NCI-H1436 treated with DMSO at 0.1 percent for 48 hours (cell line): ENCODE measurements around the gene AGRN.
A peak's percentile ranks its signal among the peaks of the same experiment; 100 is the strongest.
"Not testable (repeated sequence)": the region's sequence is repeated elsewhere in the genome, so short reads cannot be mapped to it uniquely, and the experiment has no call there.

Source experiments
- DNase-seq: peaks from one replicate; lab custom pipeline; 2025; lab: John Stamatoyannopoulos, UW

The AGRN gene

DNA sequence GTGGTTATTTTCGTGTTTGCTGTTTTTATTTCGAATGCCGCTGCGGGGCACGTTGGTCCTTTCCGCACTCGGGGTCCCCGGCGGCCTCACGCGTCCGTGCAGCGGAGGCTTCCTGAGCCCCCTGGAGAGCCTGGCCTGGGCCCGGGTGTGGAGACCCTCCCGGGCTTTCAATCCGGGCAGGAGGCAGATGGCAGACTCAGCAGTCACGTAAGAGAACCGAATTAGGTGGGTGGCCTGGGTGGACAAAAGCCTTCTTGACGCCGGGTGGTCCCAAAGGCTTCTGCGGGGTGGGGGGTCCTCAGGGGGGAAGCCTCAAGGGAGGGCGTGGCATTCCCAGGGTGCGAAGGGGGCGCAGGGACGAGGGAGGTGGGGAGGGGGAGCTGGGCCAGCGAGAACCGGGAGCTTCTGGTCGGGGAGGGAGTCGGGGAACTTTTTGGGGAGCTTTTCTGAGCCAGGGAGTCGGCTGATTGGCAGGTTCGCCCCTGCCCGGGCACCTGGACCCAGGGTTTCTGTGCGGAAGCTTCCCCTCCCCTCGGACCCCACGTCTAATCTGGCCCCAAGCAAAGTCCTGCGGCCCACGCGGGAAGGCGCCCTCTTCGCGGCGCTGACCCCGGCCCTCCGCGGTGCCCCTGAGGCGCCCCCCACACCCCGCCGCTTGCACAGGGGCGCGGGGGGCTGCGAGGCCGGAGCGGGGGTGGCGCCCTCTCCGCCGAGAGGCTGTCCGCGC lies 18.7 kb upstream of the AGRN start:
- DNase-seq: no peak

DNA sequence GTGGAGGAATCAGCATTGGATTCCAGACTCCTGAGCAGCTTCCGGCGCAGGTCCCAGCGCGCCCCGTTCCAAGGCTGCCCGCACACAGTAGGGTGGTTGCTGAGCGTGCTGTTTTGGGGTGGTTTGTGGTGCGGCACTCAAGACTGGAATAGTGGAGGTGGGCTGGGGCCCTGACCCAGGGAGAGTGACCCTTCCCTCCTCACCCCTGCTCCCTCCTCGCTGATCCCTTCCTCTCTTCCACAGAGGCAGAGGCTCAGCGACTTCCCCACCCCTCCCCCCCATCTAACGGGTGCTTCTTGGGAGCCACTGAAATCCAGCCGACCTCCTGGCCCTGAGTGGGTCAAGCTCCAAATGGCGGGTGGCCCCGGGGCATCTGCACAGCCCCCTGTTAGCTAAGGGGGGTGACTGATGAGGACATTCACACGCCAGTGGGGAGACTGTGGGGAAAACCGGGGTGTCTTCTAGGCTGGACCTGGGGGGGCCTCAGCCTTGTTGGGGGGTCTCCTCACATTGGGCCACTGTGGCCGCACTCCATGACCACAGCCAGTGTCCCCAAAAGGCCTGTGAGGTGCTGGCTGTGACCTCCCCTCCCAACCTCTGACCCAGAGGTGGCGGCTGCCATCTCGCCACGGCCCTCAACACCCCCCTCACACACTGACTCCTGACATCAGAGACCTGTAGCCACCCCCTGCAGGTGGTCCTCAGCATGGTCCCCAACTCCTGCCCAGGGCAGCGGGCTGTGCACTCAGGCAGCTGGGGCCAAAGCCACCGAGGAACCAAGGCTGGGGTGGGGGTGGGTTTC lies 16.1 kb upstream of the AGRN start:
- no peak for DNase-seq

DNA sequence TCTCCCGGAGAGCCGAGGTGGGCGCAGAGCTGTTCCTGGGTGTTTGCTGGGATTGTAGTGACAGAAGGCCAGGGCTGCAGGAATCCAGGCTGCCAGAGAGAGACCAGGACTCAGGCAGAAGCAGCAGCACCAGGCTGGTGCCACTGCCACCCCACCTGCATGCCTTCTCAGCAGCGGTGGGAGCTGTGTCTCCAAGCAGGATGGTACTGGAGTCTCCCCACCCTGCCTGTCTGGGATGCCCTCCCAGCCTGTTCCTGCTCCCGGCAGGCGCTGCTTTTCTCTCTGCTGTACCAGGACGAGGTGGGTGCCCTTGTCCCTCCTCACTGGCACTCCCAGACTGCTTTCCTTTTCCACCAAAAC lies 15.5 kb upstream of the AGRN start:
- DNase-seq: no peak

DNA sequence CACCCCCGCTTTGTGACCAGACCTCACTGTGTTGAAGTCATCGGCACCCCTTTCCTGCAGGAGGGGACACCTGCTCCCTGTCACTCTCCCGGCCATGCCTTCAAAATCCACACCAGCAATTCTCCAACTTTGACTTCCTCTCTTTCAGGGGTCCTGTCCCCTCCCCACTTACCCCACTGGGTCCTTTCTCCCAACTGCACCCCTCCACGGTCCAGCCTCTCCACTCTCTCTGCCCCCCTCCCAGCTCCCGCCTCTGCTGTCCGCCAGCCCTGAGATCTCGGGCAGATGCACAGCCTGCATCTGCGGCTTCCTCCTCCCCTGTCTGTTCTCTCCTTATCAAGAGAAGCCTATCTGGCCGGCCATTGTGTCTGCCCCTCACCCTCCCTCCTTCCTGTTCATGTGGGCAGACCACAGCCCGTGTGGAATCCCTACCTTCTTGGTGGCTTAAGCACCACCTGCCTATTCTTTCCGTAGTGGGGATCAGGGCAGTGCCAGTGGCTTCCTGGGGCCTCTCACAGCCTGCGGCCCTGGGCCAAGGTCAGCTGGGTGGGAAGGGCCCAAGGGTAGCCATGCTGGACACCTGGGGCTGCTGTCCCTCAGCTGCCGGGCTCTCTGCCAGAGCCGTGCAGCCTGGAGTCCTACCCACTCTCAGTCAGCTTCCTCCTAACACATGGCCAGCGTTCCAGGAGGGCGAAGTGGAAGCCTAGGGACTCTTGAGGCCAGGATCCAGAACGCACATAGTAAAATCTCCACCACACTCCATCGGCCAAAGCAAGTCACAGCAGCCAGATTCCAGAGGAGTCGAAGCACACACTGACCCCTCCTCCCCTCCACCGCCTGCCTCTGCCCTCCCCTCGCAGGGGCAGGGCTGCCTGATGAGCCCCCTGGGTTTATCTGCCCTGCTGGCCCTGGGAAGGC lies 14.9 kb upstream of the AGRN start:
- DNase-seq: no peak

DNA sequence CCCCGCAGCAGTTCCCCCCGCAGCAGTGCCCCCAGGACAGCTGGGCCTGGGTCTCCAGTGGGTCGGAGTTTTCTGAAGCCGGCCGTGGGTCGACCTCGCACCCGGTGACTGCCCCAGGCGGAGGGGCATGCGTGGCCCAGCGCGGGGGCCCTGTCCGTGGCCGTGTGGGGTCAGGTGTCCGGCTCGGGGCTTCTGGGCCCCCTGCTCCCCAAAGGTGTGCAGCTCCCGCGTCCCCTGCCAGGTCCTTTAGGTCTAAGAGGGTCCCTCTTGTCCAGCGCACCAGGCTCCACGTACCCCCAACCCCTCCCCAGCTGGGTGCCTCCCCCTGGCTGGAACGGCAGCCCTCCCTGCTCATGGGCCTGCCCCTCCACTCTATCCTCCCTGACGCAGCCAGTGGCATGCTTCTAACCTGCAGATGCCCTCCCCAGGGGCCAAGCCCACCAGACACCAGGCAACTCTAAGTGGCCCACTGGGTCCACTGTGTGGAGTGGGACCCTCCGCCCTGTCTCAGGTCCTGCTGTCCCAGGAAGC lies 14.1 kb upstream of the AGRN start:
- DNase-seq: no peak

DNA sequence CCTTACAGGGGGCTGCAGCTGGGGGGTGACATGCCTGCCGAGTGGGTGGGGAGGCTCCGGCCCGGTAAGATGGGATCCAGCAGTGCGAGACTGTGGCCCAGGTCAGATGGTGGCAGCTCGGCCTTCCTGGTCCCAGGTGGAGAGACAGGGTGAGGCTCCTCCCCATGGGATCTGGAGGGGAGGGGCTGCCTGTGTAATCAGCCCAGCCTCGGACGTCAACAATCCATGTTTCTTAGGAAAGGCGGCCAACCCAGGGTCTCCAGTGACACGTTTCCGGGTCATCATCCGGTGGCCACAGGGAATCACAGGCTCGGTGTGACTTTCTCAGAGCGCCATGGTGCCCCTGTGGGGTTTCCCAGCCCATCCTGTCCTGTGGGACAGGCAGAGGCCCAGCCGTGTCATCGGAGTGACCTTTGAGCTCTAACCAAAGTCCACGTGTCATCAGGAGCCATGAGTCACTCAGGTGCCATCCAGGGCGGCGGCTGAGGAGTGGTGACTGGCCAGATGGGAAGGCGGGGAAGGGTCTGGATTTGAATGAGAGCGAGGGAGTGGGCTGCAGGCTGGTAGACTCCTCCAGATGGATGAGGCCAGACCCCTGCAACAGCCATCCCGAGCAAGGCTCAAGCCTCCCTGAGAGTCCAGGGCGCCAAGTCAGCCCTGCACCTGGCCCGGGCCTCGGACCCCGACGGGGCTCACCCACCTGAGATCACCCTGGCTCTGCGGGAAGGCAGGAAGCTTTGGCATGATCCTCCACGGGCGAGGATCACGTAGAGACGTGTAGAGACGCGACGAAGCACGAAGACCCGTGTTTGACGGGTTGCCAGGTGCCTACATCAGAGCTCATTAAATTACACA lies 13.4 kb upstream of the AGRN start:
- DNase-seq: no peak

DNA sequence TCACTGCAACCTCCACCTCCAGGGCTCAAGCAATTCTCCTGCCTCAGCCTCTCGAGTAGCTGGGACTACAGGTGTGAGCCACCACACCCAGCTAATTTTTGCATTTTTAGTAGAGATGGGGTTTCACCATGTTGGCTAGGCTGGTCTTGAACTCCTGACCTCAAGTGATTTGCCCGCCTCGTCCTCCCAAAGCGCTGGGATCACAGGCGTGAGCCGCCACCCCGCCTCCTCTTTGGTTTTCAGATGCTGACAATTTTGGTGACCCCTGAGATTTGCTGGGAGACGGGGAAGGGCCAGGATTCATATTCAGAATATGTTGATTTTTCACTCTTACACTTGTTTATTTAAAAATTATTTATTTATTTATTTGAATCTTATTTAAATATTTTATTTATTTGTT lies 9.8 kb upstream of the AGRN start:
- DNase-seq: not testable (repeated sequence)

DNA sequence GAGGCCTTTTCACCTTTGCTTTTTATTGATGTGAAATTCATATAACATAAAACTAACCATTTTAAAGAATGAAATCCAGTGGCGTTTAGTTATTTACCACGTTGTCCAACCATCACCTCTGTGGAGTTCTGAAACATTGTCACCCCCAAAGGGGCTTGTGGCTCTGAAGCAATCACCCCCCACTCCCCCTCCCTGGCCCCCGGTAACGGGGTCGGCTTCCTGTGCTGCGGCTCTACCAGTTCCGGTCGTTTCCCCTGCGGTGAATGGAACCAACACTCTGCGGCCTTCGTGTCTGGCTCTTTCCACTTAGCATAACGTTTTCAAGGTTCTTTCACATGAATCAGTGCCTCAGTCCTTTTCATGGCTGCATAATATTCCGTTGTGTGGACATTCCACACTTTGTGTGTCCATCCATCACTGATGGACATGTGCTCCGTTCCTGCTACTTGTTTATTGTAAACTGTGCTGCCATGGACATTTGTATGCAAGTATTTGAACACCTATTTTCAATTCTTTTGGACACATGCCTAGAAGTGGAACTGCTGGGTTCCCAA lies 8.4 kb upstream of the AGRN start:
- no peak for DNase-seq

DNA sequence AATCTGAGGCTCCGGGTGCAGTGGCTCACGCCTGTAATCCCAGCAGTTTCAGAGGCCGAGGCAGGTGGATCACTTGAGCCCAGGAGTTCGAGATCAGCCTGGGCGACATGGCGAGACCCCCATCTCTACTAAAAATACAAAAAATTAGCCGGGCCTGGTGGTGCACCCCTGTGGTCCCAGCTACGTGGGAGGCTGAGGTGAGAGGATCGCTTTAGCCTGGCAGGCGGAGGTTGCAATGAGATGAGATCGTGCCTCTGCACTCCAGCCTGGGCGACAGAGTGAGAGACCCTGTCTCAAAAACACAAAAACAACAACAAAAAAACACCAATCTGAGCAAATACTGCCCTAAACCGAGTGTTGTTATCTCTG lies 7.2 kb upstream of the AGRN start:
- not testable (repeated sequence) for DNase-seq

DNA sequence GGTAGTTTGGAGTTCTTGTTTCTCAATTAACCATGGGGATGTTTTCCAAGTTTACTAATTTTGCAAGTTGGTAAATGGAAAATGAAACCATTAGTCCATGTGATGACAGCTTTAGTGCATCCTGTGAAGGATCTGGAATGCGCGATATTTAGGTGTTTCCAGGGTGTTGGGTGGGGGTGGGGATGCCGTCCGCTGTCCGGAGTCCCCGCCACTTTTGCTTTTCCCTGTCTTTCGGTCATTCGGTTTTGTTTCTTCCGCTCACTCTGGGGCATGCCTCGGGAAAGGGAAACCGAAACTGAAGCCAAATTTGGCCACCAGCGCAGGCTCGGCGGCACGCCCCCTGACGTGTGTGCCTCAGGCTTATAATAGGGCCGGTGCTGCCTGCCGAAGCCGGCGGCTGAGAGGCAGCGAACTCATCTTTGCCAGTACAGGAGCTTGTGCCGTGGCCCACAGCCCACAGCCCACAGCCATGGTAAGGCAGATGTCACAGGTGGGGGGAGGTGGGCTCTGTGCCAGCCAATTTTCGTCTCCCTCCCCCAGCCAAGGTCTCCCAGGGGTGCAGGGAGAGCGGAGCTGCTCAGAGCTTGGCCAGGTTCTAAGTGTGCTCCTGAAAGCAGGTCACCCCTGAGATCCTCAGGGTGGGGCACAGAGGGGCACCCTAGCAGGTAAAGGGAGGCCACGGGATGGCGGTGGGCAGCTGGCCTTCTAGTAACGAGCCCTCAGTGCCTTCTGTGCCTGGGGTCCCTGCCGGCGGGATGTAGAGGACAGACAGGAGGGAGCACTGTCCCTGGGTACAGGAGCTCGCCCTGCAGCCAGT lies 6.6 kb upstream of the AGRN start, which contains the start of gene ISG15:
Gene ISG15 (plus strand): TSS at position 393 of the 817 bp plus-strand sequence. CDS start 77 bp downstream, at position 470.
- peak; percentile 7 for DNase-seq

DNA sequence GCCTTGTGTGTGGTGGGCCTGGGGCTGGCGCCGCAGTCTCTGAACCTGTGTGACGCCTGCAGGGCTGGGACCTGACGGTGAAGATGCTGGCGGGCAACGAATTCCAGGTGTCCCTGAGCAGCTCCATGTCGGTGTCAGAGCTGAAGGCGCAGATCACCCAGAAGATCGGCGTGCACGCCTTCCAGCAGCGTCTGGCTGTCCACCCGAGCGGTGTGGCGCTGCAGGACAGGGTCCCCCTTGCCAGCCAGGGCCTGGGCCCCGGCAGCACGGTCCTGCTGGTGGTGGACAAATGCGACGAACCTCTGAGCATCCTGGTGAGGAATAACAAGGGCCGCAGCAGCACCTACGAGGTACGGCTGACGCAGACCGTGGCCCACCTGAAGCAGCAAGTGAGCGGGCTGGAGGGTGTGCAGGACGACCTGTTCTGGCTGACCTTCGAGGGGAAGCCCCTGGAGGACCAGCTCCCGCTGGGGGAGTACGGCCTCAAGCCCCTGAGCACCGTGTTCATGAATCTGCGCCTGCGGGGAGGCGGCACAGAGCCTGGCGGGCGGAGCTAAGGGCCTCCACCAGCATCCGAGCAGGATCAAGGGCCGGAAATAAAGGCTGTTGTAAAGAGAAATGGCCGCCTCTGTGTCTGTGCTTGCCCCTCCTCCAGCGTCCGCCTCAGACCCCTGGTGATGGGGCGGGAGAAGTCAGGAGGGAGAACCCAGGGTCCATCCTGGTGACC lies 5.8 kb upstream of the AGRN start:
- no peak for DNase-seq

DNA sequence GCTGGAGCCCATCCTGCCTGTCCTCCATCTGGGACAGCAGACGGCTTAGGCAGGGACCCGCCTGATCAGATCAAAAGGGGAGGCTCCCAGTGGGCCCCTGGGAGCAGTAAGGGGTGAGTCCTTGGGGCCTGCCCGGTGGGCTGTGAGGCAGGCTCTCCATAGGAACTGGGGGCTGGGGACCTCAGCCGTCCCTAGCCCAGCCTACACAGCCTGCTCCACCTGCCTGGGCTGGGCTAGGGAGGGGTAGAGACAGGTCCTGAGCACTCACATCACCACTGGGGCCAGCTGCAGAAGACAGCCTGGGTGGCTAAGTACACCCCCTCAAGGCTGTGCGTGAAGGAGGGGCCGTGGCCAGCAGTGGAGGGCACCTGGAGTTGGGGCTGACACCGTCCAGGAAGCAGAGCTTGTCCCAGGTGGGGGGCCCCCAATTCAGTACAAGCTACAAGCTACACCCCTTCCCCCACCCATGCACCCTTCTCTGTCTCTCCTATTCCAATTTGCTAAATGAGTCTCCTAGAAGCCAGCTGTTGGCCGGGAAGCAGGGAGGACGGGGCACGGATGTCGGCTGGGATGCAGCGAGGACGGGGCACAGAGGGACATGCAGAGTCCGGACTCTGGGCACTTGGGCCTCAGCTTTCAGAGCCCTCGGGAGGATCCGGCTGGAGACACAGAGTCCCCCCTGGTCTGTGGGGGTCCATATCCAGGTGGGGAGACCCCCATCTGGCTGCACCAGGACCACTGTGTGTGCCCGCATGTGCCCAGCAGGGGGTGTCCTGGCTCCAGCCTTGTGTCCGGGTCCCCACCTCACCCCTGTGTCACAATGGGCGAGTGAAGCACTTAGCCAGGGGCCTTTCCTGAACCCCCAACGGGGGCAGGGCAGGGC lies 4.9 kb upstream of the AGRN start:
- DNase-seq: no peak

DNA sequence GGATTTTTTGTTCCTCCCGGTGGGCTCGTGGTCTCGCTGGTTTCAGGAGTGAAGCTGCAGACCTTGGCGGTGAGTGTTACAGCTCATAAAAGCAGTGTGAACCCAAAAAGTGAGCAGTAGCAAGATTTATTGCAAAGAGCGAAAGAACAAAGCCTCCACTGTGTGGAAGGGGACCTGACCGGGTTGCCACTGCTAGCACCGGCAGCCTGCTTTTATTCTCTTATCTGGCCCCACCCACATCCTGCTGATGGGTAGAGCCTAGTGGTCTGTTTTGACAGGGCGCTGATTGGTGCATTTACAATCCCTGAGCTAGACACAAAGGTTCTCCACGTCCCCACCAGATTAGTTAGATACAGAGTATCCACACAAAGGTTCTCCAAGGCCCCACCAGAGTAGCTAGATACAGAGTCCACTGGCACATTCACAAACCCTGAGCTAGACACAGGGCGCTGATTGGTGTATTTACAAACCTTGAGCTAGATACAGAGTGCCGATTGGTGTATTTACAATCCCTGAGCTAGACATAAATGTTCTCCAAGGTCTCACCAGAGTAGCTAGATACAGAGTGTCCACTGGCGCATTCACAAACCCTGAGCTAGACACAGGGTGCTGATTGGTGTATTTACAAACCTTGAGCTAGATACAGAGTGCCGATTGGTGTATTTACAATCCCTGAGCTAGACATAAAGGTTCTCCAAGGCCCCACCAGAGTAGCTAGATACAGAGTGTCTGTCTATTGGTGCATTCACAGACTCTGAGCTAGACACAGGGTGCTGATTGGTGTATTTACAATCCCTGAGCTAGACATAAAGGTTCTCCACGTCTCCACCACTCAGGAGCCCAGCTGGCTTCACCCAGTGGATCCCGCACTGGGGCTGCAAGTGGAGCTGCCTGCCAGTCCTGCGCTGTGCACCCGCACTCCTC lies 2.3 kb upstream of the AGRN start:
- DNase-seq: not testable (repeated sequence)

DNA sequence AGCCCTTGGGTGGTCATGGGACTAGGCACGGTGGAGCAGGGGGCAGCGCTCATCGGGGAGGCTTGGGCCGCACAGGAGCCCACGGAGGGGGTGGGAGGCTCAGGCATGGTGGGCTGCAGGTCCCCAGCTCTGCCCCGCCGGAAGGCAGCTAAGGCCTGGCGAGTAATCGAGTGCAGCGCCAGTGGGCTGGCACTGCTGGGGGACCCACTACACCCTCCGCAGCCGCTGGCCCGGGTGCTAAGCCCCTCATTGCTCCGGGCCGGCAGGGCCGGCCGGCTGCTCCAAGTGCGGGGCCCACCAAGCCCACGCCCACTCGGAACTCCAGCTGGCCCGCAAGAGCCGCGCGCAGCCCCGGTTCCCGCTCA lies 1.6 kb upstream of the AGRN start:
- DNase-seq: not testable (repeated sequence)

DNA sequence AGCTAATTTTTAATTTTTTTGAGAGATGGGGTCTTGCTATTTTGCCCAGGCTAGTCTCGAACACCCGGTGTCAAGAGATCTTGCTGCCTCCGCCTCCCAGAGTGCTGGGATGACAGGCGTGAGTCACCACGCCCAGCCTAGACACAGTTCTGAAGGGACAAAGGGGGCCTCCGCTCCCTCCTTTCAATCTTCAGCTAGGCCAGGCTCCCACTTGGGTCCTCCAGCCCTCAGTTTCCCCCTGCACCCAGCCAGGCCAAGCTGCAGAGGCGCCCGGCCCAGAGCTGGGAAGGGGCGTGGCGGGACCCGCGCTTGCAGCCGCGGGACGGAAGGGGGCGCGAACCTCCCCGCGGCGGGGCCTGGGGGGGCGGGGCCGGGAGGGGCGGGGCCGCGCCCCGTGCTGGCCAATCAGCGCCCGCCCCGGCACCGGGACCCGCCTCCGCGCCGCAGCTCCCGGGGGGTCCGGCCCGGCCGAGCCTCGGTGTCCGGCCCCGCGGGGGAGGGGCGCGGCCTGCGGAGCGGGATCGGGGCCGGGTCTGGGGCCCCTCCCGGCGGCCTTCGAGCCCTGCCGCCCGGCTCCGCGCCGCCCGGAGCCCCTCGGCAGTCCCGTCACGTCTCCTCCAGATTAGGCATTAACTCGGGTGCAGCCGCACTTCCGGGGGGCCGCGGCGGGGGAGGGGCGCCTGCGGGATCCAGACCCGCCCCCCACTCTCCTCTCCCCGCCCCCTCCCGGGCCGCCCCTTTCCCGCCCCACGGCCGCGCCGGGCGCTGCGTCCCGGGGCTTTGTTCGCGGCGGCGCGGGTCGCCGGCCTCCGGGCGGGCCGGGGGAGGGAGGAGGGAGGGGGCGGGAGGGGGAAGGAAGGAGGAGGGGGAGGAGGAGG lies 559 bp upstream of the AGRN start:
- no peak for DNase-seq

DNA sequence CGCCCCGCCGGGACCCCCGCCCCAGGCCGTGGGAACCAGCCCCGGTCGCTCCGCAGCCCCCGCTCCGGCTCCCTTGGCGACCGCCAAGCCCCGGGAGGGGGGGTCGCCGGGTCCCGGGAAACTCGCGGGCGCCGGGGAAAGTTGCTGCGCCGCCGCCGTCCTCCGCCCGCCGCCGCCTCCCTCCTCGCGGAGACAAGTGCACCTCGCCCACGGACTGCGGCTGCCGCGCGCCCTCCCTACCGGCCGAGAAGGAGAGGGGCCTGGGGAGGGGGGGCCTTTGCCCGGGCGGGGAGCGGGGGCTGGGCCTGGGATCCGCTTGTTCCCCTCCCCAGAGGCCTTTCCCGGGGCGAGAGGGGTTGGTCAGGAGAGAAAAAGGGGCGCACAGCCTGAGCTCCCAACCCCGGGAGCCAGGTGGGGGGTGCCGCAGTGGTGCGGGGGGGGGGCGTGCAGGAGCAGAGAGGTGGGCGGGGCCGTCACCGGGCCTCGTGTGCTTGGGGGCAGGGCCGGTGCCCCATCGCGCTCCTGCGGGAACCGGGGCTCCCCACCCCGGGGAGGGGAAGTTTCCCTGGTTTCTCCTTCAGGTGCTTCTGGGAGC lies 592 bp downstream of the AGRN start:
- DNase-seq: no peak
